ENCODE data around the gene EIF4EBP3.

EIF4EBP3 gene

GRCh38 chr5:140548791-140549190 lies 1.3 kb downstream of the EIF4EBP3 start:
- H3K27ac ChIP-seq (ENCODE audit: low read depth, low read length), result peak overlapping the region; percentile 93
- H3K4me1 ChIP-seq (ENCODE audit: control insufficient read depth, insufficient read depth, low read length), result peaks cover 36% of the 10 kb centered on the region
- H3K27me3 ChIP-seq (ENCODE audit: control insufficient read depth, insufficient read depth, low read length), result no peaks in the 10 kb centered on the region
- peak overlapping the region; percentile 65 for H3K4me3 ChIP-seq (ENCODE audit: low read length)
- H3K9ac ChIP-seq (ENCODE audit: low read length), result peak overlapping the region; percentile 14
- peaks cover 20% of the 10 kb centered on the region for H3K36me3 ChIP-seq (ENCODE audit: control insufficient read depth, insufficient read depth, low read length)

GRCh38 chr5:140549237-140550144 lies 2.0 kb downstream of the EIF4EBP3 start:
- H3K27me3 ChIP-seq (ENCODE audit: control insufficient read depth, insufficient read depth, low read length), result no peaks in the 10 kb centered on the region
- no peak overlapping the region for H3K9ac ChIP-seq (ENCODE audit: low read length)
- peaks cover 36% of the 10 kb centered on the region for H3K4me1 ChIP-seq (ENCODE audit: control insufficient read depth, insufficient read depth, low read length)
- peak overlapping the region; percentile 93 for H3K27ac ChIP-seq (ENCODE audit: low read depth, low read length)
- peaks cover 20% of the 10 kb centered on the region for H3K36me3 ChIP-seq (ENCODE audit: control insufficient read depth, insufficient read depth, low read length)
- no peak overlapping the region for H3K4me3 ChIP-seq (ENCODE audit: low read length)

GRCh38 chr5:140550147-140551079 lies 3.0 kb downstream of the EIF4EBP3 start:
- Histone ChIP-seq H3K4me1 (ENCODE audit: control insufficient read depth, insufficient read depth, low read length) (peaks cover 36% of the 10 kb centered on the region), H3K36me3 (ENCODE audit: control insufficient read depth, insufficient read depth, low read length) (peaks cover 20% of the 10 kb centered on the region)

GRCh38 chr5:140551872-140552271 lies 4.4 kb downstream of the EIF4EBP3 start:
- Histone ChIP-seq H3K27me3 (ENCODE audit: control insufficient read depth, insufficient read depth, low read length) (no peaks in the 10 kb centered on the region), H3K4me3 (ENCODE audit: low read length) (no peak overlapping the region), H3K9ac (ENCODE audit: low read length) (no peak overlapping the region), H3K4me1 (ENCODE audit: control insufficient read depth, insufficient read depth, low read length) (peaks cover 38% of the 10 kb centered on the region), H3K36me3 (ENCODE audit: control insufficient read depth, insufficient read depth, low read length) (peaks cover 20% of the 10 kb centered on the region), H3K27ac (ENCODE audit: low read depth, low read length) (no peak overlapping the region)

More at GRCh38 chr5:140550147-140551079, 3.0 kb downstream of the EIF4EBP3 start:
- Histone ChIP-seq H3K27ac (ENCODE audit: low read depth, low read length) (peak overlapping the region; percentile 93), H3K9ac (ENCODE audit: low read length) (no peak overlapping the region), H3K27me3 (ENCODE audit: control insufficient read depth, insufficient read depth, low read length) (no peaks in the 10 kb centered on the region), H3K4me3 (ENCODE audit: low read length) (no peak overlapping the region)

- Histone ChIP-seq H3K36me3 (ENCODE audit: control insufficient read depth, insufficient read depth, low read length) (peaks cover 20% of the 10 kb centered on the region), H3K4me1 (ENCODE audit: control insufficient read depth, insufficient read depth, low read length) (peaks cover 30% of the 10 kb centered on the region), H3K27ac (ENCODE audit: low read depth, low read length) (no peak overlapping the region), H3K9ac (ENCODE audit: low read length) (no peak overlapping the region), H3K27me3 (ENCODE audit: control insufficient read depth, insufficient read depth, low read length) (no peaks in the 10 kb centered on the region), H3K4me3 (ENCODE audit: low read length) (no peak overlapping the region)
Measured at GRCh38 chr5:140553657-140554056, 6.2 kb downstream of the EIF4EBP3 start.

- no peak overlapping the region for H3K4me3 ChIP-seq (ENCODE audit: low read length)
- no peaks in the 10 kb centered on the region for H3K27me3 ChIP-seq (ENCODE audit: control insufficient read depth, insufficient read depth, low read length)
- peaks cover 22% of the 10 kb centered on the region for H3K4me1 ChIP-seq (ENCODE audit: control insufficient read depth, insufficient read depth, low read length)
- H3K27ac ChIP-seq (ENCODE audit: low read depth, low read length), result no peak overlapping the region
- peaks cover 24% of the 10 kb centered on the region for H3K36me3 ChIP-seq (ENCODE audit: control insufficient read depth, insufficient read depth, low read length)
- no peak overlapping the region for H3K9ac ChIP-seq (ENCODE audit: low read length)
Measured at GRCh38 chr5:140554454-140554853, 7.0 kb downstream of the EIF4EBP3 start.

- no peaks in the 10 kb centered on the region for H3K27me3 ChIP-seq (ENCODE audit: control insufficient read depth, insufficient read depth, low read length)
- peaks cover 11% of the 10 kb centered on the region for H3K4me1 ChIP-seq (ENCODE audit: control insufficient read depth, insufficient read depth, low read length)
- H3K27ac ChIP-seq (ENCODE audit: low read depth, low read length), result no peak overlapping the region
- H3K4me3 ChIP-seq (ENCODE audit: low read length), result peak overlapping the region; percentile 88
- no peak overlapping the region for H3K9ac ChIP-seq (ENCODE audit: low read length)
- peaks cover 15% of the 10 kb centered on the region for H3K36me3 ChIP-seq (ENCODE audit: control insufficient read depth, insufficient read depth, low read length)
Measured at GRCh38 chr5:140555747-140556312, 8.4 kb downstream of the EIF4EBP3 start.

GRCh38 chr5:140556438-140556837 lies 9.0 kb downstream of the EIF4EBP3 start:
- Histone ChIP-seq H3K27me3 (ENCODE audit: control insufficient read depth, insufficient read depth, low read length) (no peaks in the 10 kb centered on the region), H3K9ac (ENCODE audit: low read length) (peak overlapping the region; percentile 73), H3K36me3 (ENCODE audit: control insufficient read depth, insufficient read depth, low read length) (peaks cover 12% of the 10 kb centered on the region), H3K4me3 (ENCODE audit: low read length) (peak overlapping the region; percentile 88), H3K27ac (ENCODE audit: low read depth, low read length) (no peak overlapping the region), H3K4me1 (ENCODE audit: control insufficient read depth, insufficient read depth, low read length) (peaks cover 11% of the 10 kb centered on the region)

GRCh38 chr5:140557136-140557805 lies 9.8 kb downstream of the EIF4EBP3 start, which contains the start of gene SRA1:
TSS of gene SRA1 (minus strand) at chr5:140557473. CDS start at chr5:140557452, 21 bp downstream.
- Histone ChIP-seq H3K27me3 (ENCODE audit: control insufficient read depth, insufficient read depth, low read length) (no peaks in the 10 kb centered on the region), H3K36me3 (ENCODE audit: control insufficient read depth, insufficient read depth, low read length) (peaks cover 6% of the 10 kb centered on the region), H3K4me3 (ENCODE audit: low read length) (peak within 1 kb of the TSS; percentile 88), H3K4me1 (ENCODE audit: control insufficient read depth, insufficient read depth, low read length) (peaks cover 11% of the 10 kb centered on the region), H3K9ac (ENCODE audit: low read length) (peak within 1 kb of the TSS; percentile 73), H3K27ac (ENCODE audit: low read depth, low read length) (peak within 1 kb of the TSS; percentile 87)

- no peaks in the 10 kb centered on the region for H3K27me3 ChIP-seq (ENCODE audit: control insufficient read depth, insufficient read depth, low read length)
- H3K27ac ChIP-seq (ENCODE audit: low read depth, low read length), result peak overlapping the region; percentile 87
- H3K9ac ChIP-seq (ENCODE audit: low read length), result no peak overlapping the region
- peaks cover 11% of the 10 kb centered on the region for H3K4me1 ChIP-seq (ENCODE audit: control insufficient read depth, insufficient read depth, low read length)
- peaks cover 6% of the 10 kb centered on the region for H3K36me3 ChIP-seq (ENCODE audit: control insufficient read depth, insufficient read depth, low read length)
- H3K4me3 ChIP-seq (ENCODE audit: low read length), result peak overlapping the region; percentile 88
Measured at GRCh38 chr5:140557965-140558364, 10.5 kb downstream of the EIF4EBP3 start.

- H3K36me3 ChIP-seq (ENCODE audit: control insufficient read depth, insufficient read depth, low read length), result peaks cover 6% of the 10 kb centered on the region
- H3K27me3 ChIP-seq (ENCODE audit: control insufficient read depth, insufficient read depth, low read length), result no peaks in the 10 kb centered on the region
- H3K9ac ChIP-seq (ENCODE audit: low read length), result no peak overlapping the region
- peaks cover 16% of the 10 kb centered on the region for H3K4me1 ChIP-seq (ENCODE audit: control insufficient read depth, insufficient read depth, low read length)
- H3K4me3 ChIP-seq (ENCODE audit: low read length), result no peak overlapping the region
- H3K27ac ChIP-seq (ENCODE audit: low read depth, low read length), result no peak overlapping the region
Measured at GRCh38 chr5:140558542-140558941, 11.1 kb downstream of the EIF4EBP3 start.

All from rectal smooth muscle tissue (tissue), 1 donor.